GM12872 (cell line): ENCODE results near the gene VSX2.

Experiments used
- CTCF ChIP-seq: IDR thresholded peaks from 3 replicates; pipeline ENCODE4 v1.5.1; 2011; ENCODE audit warnings: low read depth, mild to moderate bottlenecking, low read length, moderate library complexity; ENCODE audit not compliant: insufficient read depth

The VSX2 gene

GRCh38 chr14:74297986-74298385 lies 58.7 kb downstream of the VSX2 start:
- no peak for TF ChIP-seq CTCF

GRCh38 chr14:74299061-74299545 lies 59.9 kb downstream of the VSX2 start:
- no peak for TF ChIP-seq CTCF

GRCh38 chr14:74301594-74302151 lies 62.4 kb downstream of the VSX2 start:
- TF ChIP-seq CTCF, result no peak

- peak; percentile 69 for TF ChIP-seq CTCF
Measured at GRCh38 chr14:74302152-74302628, 62.9 kb downstream of the VSX2 start.

DNA sequence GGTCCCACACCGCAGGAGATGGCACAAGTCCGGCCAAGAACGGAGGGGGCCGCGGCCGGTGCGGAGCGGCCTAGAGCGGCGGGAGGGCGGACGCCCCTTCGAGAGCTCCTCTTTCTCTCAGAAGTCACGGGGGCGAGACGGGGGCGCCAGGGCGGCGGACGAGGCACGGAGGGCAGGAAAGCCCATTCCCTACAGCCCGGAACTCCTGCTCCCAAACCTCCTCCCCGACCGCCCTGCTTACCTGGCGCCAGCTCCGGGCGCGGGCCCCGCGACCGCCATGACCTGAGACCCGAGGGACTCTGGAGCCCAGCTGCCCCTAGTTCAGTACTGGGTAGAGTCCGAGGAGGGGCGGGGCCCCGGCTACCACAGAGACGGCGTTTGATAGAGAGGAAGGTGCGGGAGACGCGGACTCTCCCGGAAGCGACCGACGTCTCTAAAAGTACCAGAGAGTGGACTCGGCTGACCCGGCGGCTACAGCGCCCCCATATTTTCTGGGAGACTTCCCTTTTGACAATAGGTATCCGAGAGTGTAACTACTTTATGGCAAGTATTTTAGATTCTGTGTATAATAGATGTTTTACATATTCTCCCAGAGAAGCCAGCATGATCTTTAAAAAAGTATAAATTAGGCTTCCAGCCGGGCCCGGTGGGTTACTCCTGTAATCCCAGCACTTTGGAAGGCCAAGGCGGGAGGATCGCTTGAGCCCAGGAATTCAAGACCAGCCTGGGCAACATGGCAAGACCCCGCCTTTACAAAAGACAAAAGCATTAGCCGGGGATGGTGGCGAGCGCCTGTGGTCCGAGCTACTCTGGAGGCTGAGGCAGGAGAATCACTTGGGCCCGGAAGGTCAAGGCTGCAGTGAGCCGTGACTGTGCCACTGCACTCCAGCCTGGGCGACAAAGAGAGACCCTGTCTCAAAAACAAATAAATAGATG lies 63.7 kb downstream of the VSX2 start, which contains the start of gene ABCD4:
Gene ABCD4, minus strand, starts transcription at position 301 of the 936 bp plus-strand sequence. Its CDS starts 22 bp downstream, at position 279.
- peak; percentile 56 for TF ChIP-seq CTCF

DNA sequence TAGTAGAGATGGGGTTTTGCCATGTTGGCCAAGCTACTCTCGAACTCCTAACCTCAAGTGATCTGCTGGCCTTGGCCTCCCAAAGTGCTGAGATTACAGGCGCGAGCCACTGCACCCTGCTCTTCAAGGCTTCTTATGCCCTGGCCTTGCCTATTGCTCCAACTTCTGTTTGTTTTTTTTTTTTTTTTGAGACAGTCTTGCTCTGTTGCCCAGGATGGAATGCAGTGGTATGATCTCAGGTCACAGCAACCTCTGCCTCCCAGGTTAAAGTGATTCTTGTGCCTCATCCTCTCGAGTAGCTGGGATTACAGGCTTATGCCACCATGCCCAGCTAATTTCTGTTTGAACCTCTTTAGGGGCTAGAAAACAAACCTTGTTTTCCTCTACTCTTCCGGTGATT lies 69.4 kb downstream of the VSX2 start:
- no peak for TF ChIP-seq CTCF
